SK-N-MC (cell line): Measurements from ENCODE around the gene ITSN1.

Source experiments
- EZH2 ChIP-seq: fragments of 200-600 bp; sonication (generic); IDR thresholded peaks from one replicate; pipeline ENCODE4 v1.6.1; 2017; ENCODE audit warnings: antibody characterized with exemption
- FOXP2 ChIP-seq: optimal IDR thresholded peaks from 2 replicates; pipeline ENCODE3; 2011; ENCODE audit warnings: mild to moderate bottlenecking, moderate library complexity; ENCODE audit not compliant: insufficient read depth; ENCODE audit errors: extremely low read length, control extremely low read depth
- POLR2AphosphoS5 ChIP-seq: IDR thresholded peaks from 2 replicates; pipeline ENCODE4 v1.6.1; 2012; ENCODE audit warnings: mild to moderate bottlenecking, low read depth, low read length, borderline replicate concordance

GRCh38 chr21:33872881-33873515, 230.7 kb downstream of the ITSN1 start:
- TF ChIP-seq POLR2AphosphoS5 = no peak
- TF ChIP-seq EZH2 = no peak
- no peak for TF ChIP-seq FOXP2
